ENCODE measurements around the gene GPR161.
"Not testable (repeated sequence)": the region's sequence is repeated elsewhere in the genome, so short reads cannot be mapped to it uniquely, and the experiment has no call there.

GPR161 gene

GRCh38 chr1:168084396-168085231 is 52.1 kb downstream of the GPR161 start:
- DNase-seq, result peak; percentile 74

GRCh38 chr1:168083456-168084325 is 53.0 kb downstream of the GPR161 start:
- no peak for DNase-seq

- peak; percentile 82 for DNase-seq
Measured at GRCh38 chr1:168082008-168082876, 54.5 kb downstream of the GPR161 start.

- peak; percentile 98 for DNase-seq
Measured at GRCh38 chr1:168081373-168082007, 55.2 kb downstream of the GPR161 start.

GRCh38 chr1:168079761-168080160 is 57.0 kb downstream of the GPR161 start:
- DNase-seq, result no peak

GRCh38 chr1:168069384-168069783 is 67.3 kb downstream of the GPR161 start:
- DNase-seq, result no peak

GRCh38 chr1:168065506-168065905 is 71.2 kb downstream of the GPR161 start:
- no peak for DNase-seq

- no peak for DNase-seq
Measured at GRCh38 chr1:168064216-168064615, 72.5 kb downstream of the GPR161 start.

- no peak for DNase-seq
Measured at GRCh38 chr1:168057921-168058320, 78.8 kb downstream of the GPR161 start.

- DNase-seq, result no peak
Measured at GRCh38 chr1:168057355-168057754, 79.4 kb downstream of the GPR161 start.

- DNase-seq, result not testable (repeated sequence)
Measured at GRCh38 chr1:168056152-168056551, 80.6 kb downstream of the GPR161 start.

- peak; percentile 43 for DNase-seq
Measured at GRCh38 chr1:168054117-168054516, 82.6 kb downstream of the GPR161 start.

GRCh38 chr1:168053681-168054080 is 83.0 kb downstream of the GPR161 start:
- DNase-seq, result no peak

GRCh38 chr1:168050880-168051279 is 85.8 kb downstream of the GPR161 start:
- no peak for DNase-seq

GRCh38 chr1:168050307-168050706 is 86.4 kb downstream of the GPR161 start:
- no peak for DNase-seq

- no peak for DNase-seq
Measured at GRCh38 chr1:168045311-168045710, 91.4 kb downstream of the GPR161 start.

GRCh38 chr1:168042362-168042761 is 94.4 kb downstream of the GPR161 start:
- DNase-seq, result no peak

- DNase-seq, result no peak
Measured at GRCh38 chr1:168035345-168035744, 101.4 kb downstream of the GPR161 start.

GRCh38 chr1:168032029-168032428 is 104.7 kb downstream of the GPR161 start:
- DNase-seq, result peak; percentile 70

GRCh38 chr1:168031627-168032026 is 105.1 kb downstream of the GPR161 start:
- peak; percentile 0 for DNase-seq

GRCh38 chr1:168031198-168031597 is 105.5 kb downstream of the GPR161 start:
- peak; percentile 3 for DNase-seq
